Endothelial cell of umbilical vein (primary cell): ENCODE measurements around the gene EIF2S1. TPM values are rescaled to one million over a fixed set of nuclear protein-coding genes. Genes with fewer than 3 reads are reported as not detected.

ENCODE experiments used
- BruUV-seq: library from RNA; stranded (reverse); fragments of 400-500 nt; replicated peaks from 2 replicates; lab custom pipeline; 2021; lab: Mats Ljungman, UMichigan
- CTCF ChIA-PET: fragments of 300-600, 350-600 bp; sonication (Branson Sonifier 250); formaldehyde crosslinking; loops from one replicate; lab custom pipeline; 2021; ENCODE audit warnings: antibody characterized with exemption, inconsistent platforms; lab: Charles Lee
- POLR2A ChIA-PET: fragments of 300-600, 350-600 bp; sonication (Branson Sonifier 250); formaldehyde crosslinking; loops from one replicate; lab custom pipeline; 2021; ENCODE audit warnings: antibody characterized with exemption, inconsistent platforms; lab: Charles Lee
- DNase-seq: peaks from one replicate; pipeline ENCODE4 v3.0.0-alpha.2; 2011; ENCODE audit warnings: low read depth, low spot score
- FAIRE-seq: peaks from 2 replicates; lab custom pipeline; 2011; peaks lifted over from hg19 to GRCh38; lab: Jason Lieb, UNC
- H2AFZ ChIP-seq: 2 replicates; pipeline ENCODE4 v1.6.0; 2012; ENCODE audit warnings: low read depth, low read length, control low read depth, inconsistent platforms
- H3K27ac ChIP-seq: 2 replicates; pipeline ENCODE4 v1.5.1; 2011; ENCODE audit warnings: low read depth, mild to moderate bottlenecking, control low read depth, low read length, moderate library complexity; ENCODE audit not compliant: insufficient read depth
- H3K27me3 ChIP-seq, 2 experiments: 2 replicates each; pipeline versions ENCODE4 v1.6.0 to v1.6.1; 2011; ENCODE audit warnings: low read length in 2 of 2, mixed read lengths in 1 of 2; ENCODE audit not compliant: control insufficient read depth in 2 of 2, insufficient read depth in 2 of 2
- H3K36me3 ChIP-seq, 2 experiments: 2 replicates in 1 of 2; 3 replicates in 1 of 2; pipeline ENCODE4 v1.5.1; 2011; ENCODE audit warnings: low read length in 2 of 2, mild to moderate bottlenecking in 1 of 2, moderate library complexity in 1 of 2; ENCODE audit not compliant: control insufficient read depth in 2 of 2, insufficient read depth in 2 of 2; ENCODE audit errors: extremely low read depth in 1 of 2
- H3K4me1 ChIP-seq: 3 replicates; pipeline ENCODE4 v1.5.1; 2011; ENCODE audit warnings: mild to moderate bottlenecking, low read length; ENCODE audit not compliant: control insufficient read depth, insufficient read depth; ENCODE audit errors: extremely low read depth
- H3K4me2 ChIP-seq: 2 replicates; pipeline ENCODE4 v1.6.1; 2011; ENCODE audit warnings: low read length, control low read depth, mixed read lengths; ENCODE audit not compliant: insufficient read depth
- H3K4me3 ChIP-seq, 3 experiments: fragments of 200-600 bp in 1 of 3; sonication (generic), shearing (Covaris generic) in 1 of 3; replicated peaks in 1 of 3; 2 replicates each; pipeline ENCODE4 v1.5.1; 2011 to 2016; ENCODE audit warnings: control low read depth in 3 of 3, low read length in 3 of 3, mild to moderate bottlenecking in 2 of 3, inconsistent platforms in 1 of 3, low read depth in 1 of 3, moderate library complexity in 1 of 3; ENCODE audit not compliant: insufficient read depth in 1 of 3
- H3K79me2 ChIP-seq: 2 replicates; pipeline ENCODE4 v1.6.0; 2012; ENCODE audit warnings: low read length, inconsistent platforms; ENCODE audit not compliant: control insufficient read depth, insufficient read depth
- H3K9ac ChIP-seq: replicated peaks from 2 replicates; pipeline ENCODE3; 2011; ENCODE audit warnings: low read length, control low read depth; ENCODE audit not compliant: insufficient read depth; ENCODE audit errors: extremely low read depth
- H3K9me1 ChIP-seq: replicated peaks from 3 replicates; pipeline ENCODE4 v1.6.0; 2011; ENCODE audit warnings: mild to moderate bottlenecking, low read length; ENCODE audit not compliant: control insufficient read depth, insufficient read depth; ENCODE audit errors: extremely low read depth
- H3K9me3 ChIP-seq: replicated peaks from 2 replicates; pipeline ENCODE4 v1.5.1; 2012; ENCODE audit warnings: low read length, inconsistent platforms; ENCODE audit not compliant: control insufficient read depth, insufficient read depth
- H4K20me1 ChIP-seq: replicated peaks from 2 replicates; pipeline ENCODE3; 2011; ENCODE audit warnings: mild to moderate bottlenecking, low read length; ENCODE audit not compliant: control insufficient read depth, insufficient read depth; ENCODE audit errors: extremely low read depth
- EZH2 ChIP-seq: IDR thresholded peaks from 2 replicates; pipeline ENCODE4 v1.6.1; 2012; ENCODE audit warnings: borderline replicate concordance, low read depth, mild to moderate bottlenecking, moderate library complexity, low read length, inconsistent platforms; ENCODE audit not compliant: severe bottlenecking
- FOS ChIP-seq: IDR thresholded peaks from 2 replicates; pipeline ENCODE4 v1.6.1; 2011; ENCODE audit warnings: mild to moderate bottlenecking, low read length, moderate library complexity, borderline replicate concordance; ENCODE audit not compliant: insufficient read depth
- GATA2 ChIP-seq: IDR thresholded peaks from 2 replicates; pipeline ENCODE4 v1.7.0; 2011; ENCODE audit warnings: low read depth, mild to moderate bottlenecking, moderate library complexity, mixed read lengths, low read length; ENCODE audit not compliant: insufficient read length, insufficient read depth
- JUN ChIP-seq: IDR thresholded peaks from 2 replicates; pipeline ENCODE4 v1.6.1; 2011; ENCODE audit warnings: borderline replicate concordance, low read depth; ENCODE audit not compliant: insufficient read length, insufficient read depth
- MAX ChIP-seq: IDR thresholded peaks from 2 replicates; pipeline ENCODE4 v1.6.1; 2011; ENCODE audit not compliant: insufficient read depth, insufficient read length
- MYC ChIP-seq: IDR thresholded peaks from one replicate; pipeline ENCODE4 v1.6.1; 2011; ENCODE audit warnings: mild to moderate bottlenecking, low read depth, low read length
- POLR2A ChIP-seq: IDR thresholded peaks from 2 replicates; pipeline ENCODE4 v1.6.1; 2012; ENCODE audit warnings: low read depth, mild to moderate bottlenecking, control low read depth, low read length
- POLR2AphosphoS5 ChIP-seq: IDR thresholded peaks from 2 replicates; pipeline ENCODE4 v1.6.1; 2012; ENCODE audit warnings: low read depth, mild to moderate bottlenecking, control low read depth, low read length, moderate library complexity; ENCODE audit not compliant: insufficient read depth
- dilution Hi-C: fragments of 300-500 bp; cut with MboI; formaldehyde crosslinking; loops from one replicate; pipeline ENCODE4 v1.15.0; 2019; ENCODE audit warnings: low sequenced_read_pairs; ENCODE audit not compliant: extremely low pct_ligation_motif_present
- intact Hi-C: fragments of 100-400 bp; cut with micrococcal nuclease; formaldehyde crosslinking; loops from one replicate; pipeline ENCODE4 v1.10.0; 2022
- polyA plus RNA-seq, 4 experiments: library from polyadenylated mRNA; depleted of rRNA in 3 of 4; stranded (reverse) in 3 of 4; unstranded in 1 of 4; fragments of >200 nt; gene quantifications; 2 replicates each; pipeline versions ENCODE4 v1.2.1 to v1.2.3, GENCODE V29; 2011 to 2012; ENCODE audit warnings: missing spikeins in 1 of 4
- total RNA-seq: library from RNA; stranded (reverse); gene quantifications from 2 replicates; pipeline ENCODE4 v1.2.3, GENCODE V29; 2021
- TF ChIP-seq, protein P1 (sequence below), 2 donors: IDR thresholded peaks; 1 replicate in 1 of 2; 2 replicates in 1 of 2; pipeline ENCODE4 v1.5.1; 2011; ENCODE audit warnings: low read length in 2 of 2, mild to moderate bottlenecking in 2 of 2, moderate library complexity in 2 of 2, control low read depth in 1 of 2, inconsistent platforms in 1 of 2, low read depth in 1 of 2; ENCODE audit not compliant: insufficient read depth in 1 of 2; ENCODE audit errors: extremely low read depth in 1 of 2

The EIF2S1 gene
- total and polyA plus RNA-seq, 2 donors (not counting 3 experiments of a cell fraction or from before 2014, with no cell fraction given): 36.8 to 135 TPM

DNA sequence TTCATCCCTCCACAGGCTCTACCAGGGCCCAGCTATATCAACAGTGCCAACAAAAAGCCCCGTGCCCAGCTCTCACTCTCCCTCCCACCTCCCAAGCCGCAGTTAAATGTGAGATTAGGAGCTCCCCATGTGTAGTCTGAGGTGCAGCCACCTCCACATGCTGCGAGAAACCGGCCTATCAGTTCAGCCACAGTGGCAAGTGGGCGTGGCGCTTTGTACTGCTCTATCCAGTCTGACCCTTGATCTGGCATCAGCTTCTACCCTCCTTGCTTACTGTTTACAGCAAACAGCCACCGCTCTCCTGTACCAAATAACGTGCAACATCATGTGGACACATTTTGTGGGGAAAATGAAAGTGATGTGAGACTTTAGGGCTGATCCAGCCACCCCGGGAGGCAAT, 50.2 kb downstream of the EIF2S1 start:
- BruUV-seq: no TSS peak
- ChIA-PET POLR2A (no interaction called here), CTCF (interaction anchor here (0.7 to 3.7 kb wide), 8 partner anchors 9 to 294 kb away, joined by 3 to 18 read pairs (median 3); no protein-coding TSS in a partner anchor)
- Histone ChIP-seq H4K20me1 (no peaks in the 10 kb centered on the region), H3K9me1 (no peaks in the 10 kb centered on the region), H3K9ac (no peak overlapping the region), H3K9me3 (no peaks in the 10 kb centered on the region), H3K79me2 (no peaks in the 10 kb centered on the region), H2AFZ (no peak overlapping the region), H3K4me2 (no peak overlapping the region), H3K36me3 (no peaks in the 10 kb centered on the region), H3K27ac (no peak overlapping the region), H3K4me3 (no peak overlapping the region), H3K4me1 (peaks cover 19% of the 10 kb centered on the region), H3K27me3 (no peaks in the 10 kb centered on the region)
- no peak for FAIRE-seq
- TF ChIP-seq FOS (no peak), EZH2 (no peak), POLR2AphosphoS5 (no peak), JUN (no peak), POLR2A (no peak), MYC (no peak), MAX (no peak), GATA2 (no peak)
- TF ChIP-seq, protein P1, sequence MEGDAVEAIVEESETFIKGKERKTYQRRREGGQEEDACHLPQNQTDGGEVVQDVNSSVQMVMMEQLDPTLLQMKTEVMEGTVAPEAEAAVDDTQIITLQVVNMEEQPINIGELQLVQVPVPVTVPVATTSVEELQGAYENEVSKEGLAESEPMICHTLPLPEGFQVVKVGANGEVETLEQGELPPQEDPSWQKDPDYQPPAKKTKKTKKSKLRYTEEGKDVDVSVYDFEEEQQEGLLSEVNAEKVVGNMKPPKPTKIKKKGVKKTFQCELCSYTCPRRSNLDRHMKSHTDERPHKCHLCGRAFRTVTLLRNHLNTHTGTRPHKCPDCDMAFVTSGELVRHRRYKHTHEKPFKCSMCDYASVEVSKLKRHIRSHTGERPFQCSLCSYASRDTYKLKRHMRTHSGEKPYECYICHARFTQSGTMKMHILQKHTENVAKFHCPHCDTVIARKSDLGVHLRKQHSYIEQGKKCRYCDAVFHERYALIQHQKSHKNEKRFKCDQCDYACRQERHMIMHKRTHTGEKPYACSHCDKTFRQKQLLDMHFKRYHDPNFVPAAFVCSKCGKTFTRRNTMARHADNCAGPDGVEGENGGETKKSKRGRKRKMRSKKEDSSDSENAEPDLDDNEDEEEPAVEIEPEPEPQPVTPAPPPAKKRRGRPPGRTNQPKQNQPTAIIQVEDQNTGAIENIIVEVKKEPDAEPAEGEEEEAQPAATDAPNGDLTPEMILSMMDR (IDR thresholded peaks at IDR 0.05; ENCODE audit: extremely low read depth in 1 of 2, insufficient read depth in 1 of 2, low read depth in 1 of 2, low read length in 2 of 2): no peak
- intact Hi-C loops: no loop called here
- no peak for DNase-seq
- dilution Hi-C loops: no loop called here
